Heart left ventricle (tissue), 13 donors: ENCODE measurements around the gene MAP3K3.

Experiments
- POLR2A ChIP-seq, 2 donors: fragments of 450-650 bp; IDR thresholded peaks; one replicate each; pipeline ENCODE4 v1.6.1; 2017; ENCODE audit warnings: antibody characterized with exemption in 2 of 2, mild to moderate bottlenecking in 2 of 2, moderate library complexity in 2 of 2
- TF ChIP-seq, protein P1 (sequence below), 12 donors: fragments of 200-600 bp; sonication (generic) in 4 of 12; IDR thresholded peaks; one replicate each; pipeline versions ENCODE4 v1.5.0 to v1.8.0; 2018 to 2022; ENCODE audit warnings: antibody characterized with exemption in 12 of 12, mild to moderate bottlenecking in 5 of 12
- donor health status: ischemic (EF 13 %, LVEDD 7.1; RV severe dilation, severe dysfunction).
- donor health status: DM: no; HTN: yes; CAD: no.
- donor health status: DM: no; HTN: no; CAD: no.
- donor health status: ischemic (EF 25% LVEDD 6.9; RV normal size, moderate dysfunction).
- donor health status: ischemic (EF 25% LVEDD 5.7; RV mildly dilated, moderate dysfunction).
- donor health status: ischemic (EF 35%, LVEDD 5.7; RV mildly dilated, moderate dysfunction).
- donor health status: nonischemic (EF 11% LVEDD 7.7; RV severe dilation, severe dysfunction).
- donor health status: DM: yes; HTN: yes; CAD: no.
- donor health status: PGD.
- donor health status: ischemic (EF 29% LVEDD 5.4; RV normal size, mild dysfunction).
- donor health status: nonischemic (EF 23%, LVEDD 6.1; RV moderate dilation, normal function).

DNA sequence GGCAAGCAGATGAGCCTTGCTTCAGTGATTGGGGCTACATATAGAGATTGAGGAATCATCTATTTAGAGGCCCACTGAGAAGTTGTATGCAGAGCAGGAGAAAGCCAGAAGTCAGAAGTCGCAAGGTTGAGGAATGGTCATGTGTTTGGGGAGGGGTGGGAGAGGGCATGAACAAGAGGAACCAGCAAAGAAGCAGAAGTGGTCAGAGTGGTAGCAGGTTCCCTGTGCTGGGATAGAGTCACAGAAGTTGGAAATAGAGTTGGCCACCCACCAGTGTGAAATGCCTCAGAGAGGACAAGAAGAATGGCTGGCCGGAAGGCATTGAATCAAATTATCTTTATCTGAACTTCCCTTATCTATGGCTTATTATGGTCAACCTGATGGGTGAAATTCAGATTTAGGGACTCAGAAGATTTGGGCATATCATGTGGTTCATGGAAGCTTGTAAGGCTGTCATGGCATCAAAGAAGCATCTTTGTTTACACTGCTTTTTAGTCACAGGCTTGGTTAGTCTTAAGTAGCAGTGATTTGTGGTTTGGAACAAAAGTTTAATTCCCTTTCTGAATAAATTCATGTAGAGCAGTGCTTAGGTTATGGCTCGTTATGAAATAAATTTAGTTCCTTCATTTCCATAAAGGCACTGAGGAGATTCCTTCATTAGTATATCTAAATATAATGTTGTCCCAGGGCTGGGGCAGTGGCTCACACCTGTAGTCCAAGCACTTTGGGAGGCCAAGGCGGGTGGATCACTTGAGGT is 19.7 kb downstream of the MAP3K3 start:
- TF ChIP-seq POLR2A (IDR thresholded peaks at IDR 0.05): no peak
- TF ChIP-seq, protein P1, sequence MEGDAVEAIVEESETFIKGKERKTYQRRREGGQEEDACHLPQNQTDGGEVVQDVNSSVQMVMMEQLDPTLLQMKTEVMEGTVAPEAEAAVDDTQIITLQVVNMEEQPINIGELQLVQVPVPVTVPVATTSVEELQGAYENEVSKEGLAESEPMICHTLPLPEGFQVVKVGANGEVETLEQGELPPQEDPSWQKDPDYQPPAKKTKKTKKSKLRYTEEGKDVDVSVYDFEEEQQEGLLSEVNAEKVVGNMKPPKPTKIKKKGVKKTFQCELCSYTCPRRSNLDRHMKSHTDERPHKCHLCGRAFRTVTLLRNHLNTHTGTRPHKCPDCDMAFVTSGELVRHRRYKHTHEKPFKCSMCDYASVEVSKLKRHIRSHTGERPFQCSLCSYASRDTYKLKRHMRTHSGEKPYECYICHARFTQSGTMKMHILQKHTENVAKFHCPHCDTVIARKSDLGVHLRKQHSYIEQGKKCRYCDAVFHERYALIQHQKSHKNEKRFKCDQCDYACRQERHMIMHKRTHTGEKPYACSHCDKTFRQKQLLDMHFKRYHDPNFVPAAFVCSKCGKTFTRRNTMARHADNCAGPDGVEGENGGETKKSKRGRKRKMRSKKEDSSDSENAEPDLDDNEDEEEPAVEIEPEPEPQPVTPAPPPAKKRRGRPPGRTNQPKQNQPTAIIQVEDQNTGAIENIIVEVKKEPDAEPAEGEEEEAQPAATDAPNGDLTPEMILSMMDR (IDR thresholded peaks at IDR 0.05): no peak
